ENCODE results near the gene NPBWR2. TPM values are rescaled to one million over a fixed set of nuclear protein-coding genes. Genes with fewer than 3 reads are reported as not detected.

Gene NPBWR2
- total RNA-seq, 1 donor from 2014 or later = not detected

- DNase-seq (ENCODE audit: low read depth, low spot score) = no peak
These were observed 38.8 kb downstream of the NPBWR2 start for GRCh38 chr20:64068386-64069208.

GRCh38 chr20:64067733-64068307 is 39.5 kb downstream of the NPBWR2 start:
- Mint-ChIP-seq H3K4me3 (peak overlapping the region; percentile 19), H3K27me3 (ENCODE audit: low read depth) (no peaks in the 10 kb centered on the region), H3K36me3 (ENCODE audit: low read depth) (no peaks in the 10 kb centered on the region), H3K9me3 (no peaks in the 10 kb centered on the region), H3K4me1 (peaks cover 19% of the 10 kb centered on the region), H3K27ac (ENCODE audit: unreplicated experiment) (no peak overlapping the region)
- no peak for DNase-seq (ENCODE audit: low read depth, low spot score)
- no peak for TF ChIP-seq CTCF (conservative IDR thresholded peaks at IDR 0.05)

More at GRCh38 chr20:64068386-64069208, 38.8 kb downstream of the NPBWR2 start:
- no peak overlapping the region for H3K4me3 Mint-ChIP-seq
- TF ChIP-seq CTCF (conservative IDR thresholded peaks at IDR 0.05) = no peak
- H3K36me3 Mint-ChIP-seq (ENCODE audit: low read depth) = no peaks in the 10 kb centered on the region
- H3K4me1 Mint-ChIP-seq = peaks cover 19% of the 10 kb centered on the region
- H3K27ac Mint-ChIP-seq (ENCODE audit: unreplicated experiment) = no peak overlapping the region
- no peaks in the 10 kb centered on the region for H3K9me3 Mint-ChIP-seq
- no peaks in the 10 kb centered on the region for H3K27me3 Mint-ChIP-seq (ENCODE audit: low read depth)

- Mint-ChIP-seq H3K4me3 (peak overlapping the region; percentile 19), H3K9me3 (no peaks in the 10 kb centered on the region), H3K27ac (ENCODE audit: unreplicated experiment) (no peak overlapping the region), H3K36me3 (ENCODE audit: low read depth) (no peaks in the 10 kb centered on the region), H3K27me3 (ENCODE audit: low read depth) (no peaks in the 10 kb centered on the region), H3K4me1 (peaks cover 23% of the 10 kb centered on the region)
- DNase-seq (ENCODE audit: low read depth, low spot score) = no peak
- TF ChIP-seq CTCF (conservative IDR thresholded peaks at IDR 0.05) = no peak
These were observed 40.2 kb downstream of the NPBWR2 start for GRCh38 chr20:64067005-64067632.

- H3K27me3 Mint-ChIP-seq (ENCODE audit: low read depth) = no peaks in the 10 kb centered on the region
- H3K4me3 Mint-ChIP-seq = peak overlapping the region; percentile 65
- no peak for TF ChIP-seq CTCF (conservative IDR thresholded peaks at IDR 0.05)
- peaks cover 24% of the 10 kb centered on the region for H3K4me1 Mint-ChIP-seq
- DNase-seq (ENCODE audit: low read depth, low spot score) = no peak
- H3K27ac Mint-ChIP-seq (ENCODE audit: unreplicated experiment) = peak overlapping the region; percentile 27
- no peaks in the 10 kb centered on the region for H3K36me3 Mint-ChIP-seq (ENCODE audit: low read depth)
- no peaks in the 10 kb centered on the region for H3K9me3 Mint-ChIP-seq
These were observed 41.4 kb downstream of the NPBWR2 start for GRCh38 chr20:64065974-64066343.

- Mint-ChIP-seq H3K4me3 (peak overlapping the region; percentile 65), H3K4me1 (peaks cover 24% of the 10 kb centered on the region), H3K27ac (ENCODE audit: unreplicated experiment) (peak overlapping the region; percentile 27)
These were observed 42.0 kb downstream of the NPBWR2 start for GRCh38 chr20:64065062-64065973.

More at GRCh38 chr20:64065062-64065973, 42.0 kb downstream of the NPBWR2 start:
- H3K27me3 Mint-ChIP-seq (ENCODE audit: low read depth) = no peaks in the 10 kb centered on the region
- H3K9me3 Mint-ChIP-seq = no peaks in the 10 kb centered on the region
- no peaks in the 10 kb centered on the region for H3K36me3 Mint-ChIP-seq (ENCODE audit: low read depth)
- no peak for TF ChIP-seq CTCF (conservative IDR thresholded peaks at IDR 0.05)
- DNase-seq (ENCODE audit: low read depth, low spot score) = no peak

All from neural crest cell (in vitro differentiated cells).